HG02759 (cell line): ENCODE data around the gene NLRP8.
"Not testable (repeated sequence)": the region's sequence is repeated elsewhere in the genome, so short reads cannot be mapped to it uniquely, and the experiment has no call there.

Experiments used
- ATAC-seq: cut with Tn5 transposase; IDR thresholded peaks from one replicate; pipeline ENCODE4 v1.9.1; 2021; ENCODE audit warnings: mild to moderate bottlenecking, moderate library complexity; ENCODE audit not compliant: unreplicated experiment

Gene NLRP8

DNA sequence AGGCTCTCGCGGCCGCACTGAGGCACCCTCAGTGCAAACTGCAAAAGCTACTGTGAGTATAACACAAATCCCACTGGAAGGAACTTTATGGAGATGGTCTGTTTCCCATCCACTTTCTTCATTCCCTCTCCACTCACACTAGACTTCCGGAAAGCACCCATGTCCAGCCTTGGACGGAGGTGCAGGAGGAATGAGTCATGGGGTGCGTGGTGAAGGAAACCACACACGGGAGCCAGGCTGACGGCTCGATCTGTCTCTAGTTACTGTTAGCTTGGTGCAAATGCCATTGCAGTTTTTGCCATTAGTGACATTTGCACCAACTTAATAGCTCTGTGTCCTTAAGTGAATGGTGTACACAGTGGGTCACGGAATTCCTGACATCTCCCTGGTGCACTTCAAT, 14.6 kb downstream of the NLRP8 start:
- no peak for ATAC-seq

GRCh38 chr19:55973982-55974381, 26.4 kb downstream of the NLRP8 start:
- ATAC-seq: no peak

- no peak for ATAC-seq
Observed at GRCh38 chr19:55980415-55980814, 32.8 kb downstream of the NLRP8 start.

DNA sequence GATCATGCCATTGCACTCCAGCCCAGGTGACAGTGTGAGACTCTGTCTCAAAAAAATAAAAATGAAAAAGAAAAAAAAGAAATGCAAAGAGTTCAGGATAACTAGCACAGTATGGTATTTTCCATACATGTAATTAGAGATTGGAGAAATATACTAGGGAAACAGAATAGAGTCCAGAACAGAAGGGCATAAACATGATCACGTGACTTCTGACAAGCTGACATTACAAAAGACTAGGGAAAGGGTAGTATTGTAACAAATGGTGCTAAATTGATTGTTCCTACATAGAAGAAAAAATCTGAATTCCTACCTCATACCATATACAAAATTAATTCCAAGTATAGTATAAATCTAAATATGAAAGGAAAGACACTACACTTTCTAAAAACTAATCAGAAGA, 37.6 kb downstream of the NLRP8 start:
- ATAC-seq: no peak

DNA sequence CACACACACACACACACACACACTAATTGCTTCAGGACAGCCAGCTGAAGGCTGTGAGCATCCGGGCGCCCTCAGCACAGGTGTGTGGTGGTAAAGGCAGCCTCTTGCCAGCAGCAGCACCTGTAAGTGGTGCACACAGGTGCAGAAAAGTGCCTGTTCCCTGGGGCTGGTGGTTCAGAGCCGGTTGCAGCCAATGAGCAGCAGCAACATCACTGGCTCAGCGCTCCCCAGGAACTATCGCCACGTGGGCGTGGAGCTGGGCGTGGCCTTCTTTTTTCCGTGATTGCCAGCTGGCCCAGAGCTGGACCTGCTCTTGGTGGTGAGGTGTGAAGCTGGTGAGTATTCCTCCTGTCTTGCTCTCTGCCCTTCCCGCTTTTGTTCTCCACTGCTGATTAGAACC, 38.9 kb downstream of the NLRP8 start, which contains the start of gene NLRP5:
NLRP5 (plus strand) TSS at position 289 of the 400 bp plus-strand sequence.
- no peak for ATAC-seq

DNA sequence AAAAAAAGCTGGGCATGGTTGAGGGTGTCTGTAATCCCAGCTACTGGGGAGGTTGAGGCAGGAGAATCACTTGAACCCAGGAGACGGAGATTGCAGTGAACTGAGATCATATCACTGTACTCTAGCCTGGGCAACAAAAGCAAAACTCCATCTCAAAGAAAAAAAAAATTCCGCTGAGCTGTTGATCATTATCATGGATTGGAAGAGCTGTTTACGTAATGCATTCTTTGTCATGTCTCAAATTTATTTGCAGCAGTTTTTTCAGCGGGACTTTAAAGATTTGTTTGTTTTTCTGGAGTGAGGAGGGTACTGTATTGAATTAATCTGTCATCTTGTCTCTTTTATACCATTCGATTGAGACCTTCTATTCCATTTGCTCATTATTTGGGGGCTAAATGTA, 43.2 kb downstream of the NLRP8 start:
- no peak for ATAC-seq

DNA sequence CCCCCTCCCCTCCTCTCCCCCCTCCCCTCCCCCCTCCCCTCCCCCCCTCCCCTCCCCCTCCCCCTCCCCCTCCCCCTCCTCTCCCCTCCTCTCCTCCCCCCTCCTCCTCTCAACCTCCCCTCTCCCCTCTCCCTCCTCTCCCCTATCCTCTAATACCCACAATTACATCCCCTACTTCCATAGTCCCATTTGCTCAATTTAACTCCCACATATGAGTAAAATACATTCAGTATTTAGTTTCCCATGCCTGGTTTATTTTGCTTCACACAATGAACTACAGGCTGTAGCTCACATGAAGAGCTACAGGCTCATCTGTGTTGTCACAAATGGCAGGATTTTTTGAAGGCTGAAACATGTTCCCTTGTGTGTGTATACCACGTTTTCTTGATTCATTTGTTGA, 45.9 kb downstream of the NLRP8 start:
- ATAC-seq: no peak

DNA sequence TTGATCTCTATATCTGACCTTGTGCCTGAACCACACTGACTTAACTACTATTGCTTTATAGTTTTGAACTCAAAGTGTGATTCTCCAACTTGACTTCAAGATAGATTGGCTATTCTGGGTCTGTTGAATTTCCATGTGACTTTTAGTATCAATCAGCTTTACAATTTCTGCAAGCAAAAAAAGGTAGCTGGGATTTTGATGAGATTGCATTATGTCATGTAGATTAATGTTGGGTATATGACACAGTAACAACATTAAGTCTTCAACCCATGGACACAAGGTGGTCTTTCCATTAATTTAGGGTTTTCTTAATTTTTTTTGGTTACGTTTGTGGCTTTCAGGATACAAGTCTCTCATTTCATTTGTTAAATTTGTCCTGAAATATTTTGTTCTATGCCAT, 67.1 kb downstream of the NLRP8 start:
- ATAC-seq: no peak

DNA sequence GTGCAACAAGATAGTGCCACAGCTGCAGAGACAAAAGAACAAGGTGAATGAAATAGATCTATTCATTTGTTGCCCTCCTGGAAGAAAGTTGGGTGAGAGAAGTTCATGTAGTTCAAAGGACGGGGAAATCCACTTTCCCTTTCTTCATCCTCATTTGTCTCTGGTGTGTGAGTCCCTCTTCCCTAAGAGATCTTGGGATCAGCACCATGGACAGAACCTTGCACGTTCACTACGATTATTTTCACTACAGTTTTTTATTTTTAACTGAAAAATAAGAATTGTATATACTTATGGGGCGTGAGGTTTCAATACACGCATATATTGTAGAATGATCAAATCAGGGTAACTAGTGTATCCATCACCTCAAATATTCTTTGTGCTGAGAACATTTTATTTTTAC, 68.1 kb downstream of the NLRP8 start:
- ATAC-seq: no peak

DNA sequence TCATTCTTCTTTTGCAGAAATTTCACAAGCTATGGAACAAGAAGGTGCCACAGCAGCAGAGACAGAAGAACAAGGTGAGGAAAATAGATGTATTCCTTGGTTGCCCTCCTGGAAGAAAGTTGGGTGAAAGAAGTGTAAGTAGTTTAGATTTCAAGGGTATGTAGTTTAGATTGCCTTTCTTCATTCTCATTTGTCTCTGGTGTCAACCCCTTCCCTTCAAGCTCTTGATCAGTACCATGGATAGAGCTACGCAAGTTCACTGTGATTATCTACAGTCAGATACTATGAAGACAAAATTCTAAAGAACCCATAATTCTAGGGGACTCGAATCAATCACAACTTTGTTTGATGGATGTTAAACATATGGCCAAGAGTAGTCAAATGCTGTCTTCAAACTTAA, 71.7 kb downstream of the NLRP8 start:
- ATAC-seq: not testable (repeated sequence)

- not testable (repeated sequence) for ATAC-seq
Observed at GRCh38 chr19:56020355-56020975, 72.8 kb downstream of the NLRP8 start.

- ATAC-seq: no peak
Observed at GRCh38 chr19:56026769-56027168, 79.1 kb downstream of the NLRP8 start.
